Osteoblast (primary cell): ENCODE measurements around the gene MEGF9. TPM values are rescaled to one million over a fixed set of nuclear protein-coding genes. Genes with fewer than 3 reads are reported as not detected.

ENCODE experiments used
- DNase-seq: peaks from one replicate; pipeline ENCODE4 v3.0.0; 2011; ENCODE audit warnings: low spot score, mixed read lengths; ENCODE audit not compliant: insufficient read length; ENCODE audit errors: missing footprints
- H2AFZ ChIP-seq: 2 replicates; pipeline ENCODE4 v1.6.0; 2011; ENCODE audit warnings: mild to moderate bottlenecking, low read length
- H3K27ac ChIP-seq: 2 replicates; pipeline ENCODE4 v1.5.1; 2011; ENCODE audit warnings: mild to moderate bottlenecking, low read depth, low read length, moderate library complexity
- H3K27me3 ChIP-seq: 2 replicates; pipeline ENCODE4 v1.6.0; 2012; ENCODE audit warnings: mild to moderate bottlenecking, control low read depth, inconsistent platforms, low read length, moderate library complexity; ENCODE audit not compliant: insufficient read depth
- H3K36me3 ChIP-seq: 2 replicates; pipeline ENCODE4 v1.5.1; 2011; ENCODE audit warnings: mild to moderate bottlenecking, low read length, control low read depth, moderate library complexity; ENCODE audit not compliant: insufficient read depth
- H3K4me1 ChIP-seq: 2 replicates; pipeline ENCODE4 v1.5.1; 2011; ENCODE audit warnings: mild to moderate bottlenecking, low read length, control low read depth, moderate library complexity; ENCODE audit not compliant: insufficient read depth
- H3K4me2 ChIP-seq: 2 replicates; pipeline ENCODE4 v1.6.0; 2011; ENCODE audit warnings: mild to moderate bottlenecking, low read length; ENCODE audit not compliant: insufficient read depth
- H3K4me3 ChIP-seq: fragments of 200-600 bp; sonication (generic); 3 replicates; pipeline ENCODE4 v1.5.1; 2012; ENCODE audit warnings: mild to moderate bottlenecking, low read length, inconsistent platforms; ENCODE audit not compliant: insufficient read depth
- H3K79me2 ChIP-seq: 2 replicates; pipeline ENCODE4 v1.6.0; 2012; ENCODE audit warnings: mild to moderate bottlenecking, low read length, control low read depth, inconsistent platforms; ENCODE audit not compliant: insufficient read depth
- H3K9me3 ChIP-seq: 2 replicates; pipeline ENCODE4 v1.5.1; 2011; ENCODE audit warnings: low read depth, low read length, control low read depth
- H4K20me1 ChIP-seq: 2 replicates; pipeline ENCODE4 v1.6.0; 2012; ENCODE audit warnings: mild to moderate bottlenecking, low read length, control low read depth; ENCODE audit not compliant: insufficient read depth
- total RNA-seq: library from RNA; depleted of rRNA; stranded (reverse); fragments of >200 nt; gene quantifications from 2 replicates; pipeline ENCODE4 v1.2.3, GENCODE V29; 2012
- TF ChIP-seq, protein P1 (sequence below): IDR thresholded peaks from 2 replicates; pipeline ENCODE4 v1.5.1; 2011; ENCODE audit warnings: mild to moderate bottlenecking, low read depth, low read length, moderate library complexity; ENCODE audit errors: extremely low read depth

The MEGF9 gene
- total RNA-seq, 1 donor, result 10.9 TPM

- TF ChIP-seq, protein P1, sequence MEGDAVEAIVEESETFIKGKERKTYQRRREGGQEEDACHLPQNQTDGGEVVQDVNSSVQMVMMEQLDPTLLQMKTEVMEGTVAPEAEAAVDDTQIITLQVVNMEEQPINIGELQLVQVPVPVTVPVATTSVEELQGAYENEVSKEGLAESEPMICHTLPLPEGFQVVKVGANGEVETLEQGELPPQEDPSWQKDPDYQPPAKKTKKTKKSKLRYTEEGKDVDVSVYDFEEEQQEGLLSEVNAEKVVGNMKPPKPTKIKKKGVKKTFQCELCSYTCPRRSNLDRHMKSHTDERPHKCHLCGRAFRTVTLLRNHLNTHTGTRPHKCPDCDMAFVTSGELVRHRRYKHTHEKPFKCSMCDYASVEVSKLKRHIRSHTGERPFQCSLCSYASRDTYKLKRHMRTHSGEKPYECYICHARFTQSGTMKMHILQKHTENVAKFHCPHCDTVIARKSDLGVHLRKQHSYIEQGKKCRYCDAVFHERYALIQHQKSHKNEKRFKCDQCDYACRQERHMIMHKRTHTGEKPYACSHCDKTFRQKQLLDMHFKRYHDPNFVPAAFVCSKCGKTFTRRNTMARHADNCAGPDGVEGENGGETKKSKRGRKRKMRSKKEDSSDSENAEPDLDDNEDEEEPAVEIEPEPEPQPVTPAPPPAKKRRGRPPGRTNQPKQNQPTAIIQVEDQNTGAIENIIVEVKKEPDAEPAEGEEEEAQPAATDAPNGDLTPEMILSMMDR, result no peak
- peaks cover 7% of the 10 kb centered on the region for H3K4me1 ChIP-seq
- no peak overlapping the region for H3K27ac ChIP-seq
- no peak for DNase-seq
- no peaks in the 10 kb centered on the region for H4K20me1 ChIP-seq
- H3K79me2 ChIP-seq, result no peaks in the 10 kb centered on the region
- H3K9me3 ChIP-seq, result no peaks in the 10 kb centered on the region
- H3K4me3 ChIP-seq, result no peak overlapping the region
- H3K27me3 ChIP-seq, result no peaks in the 10 kb centered on the region
- no peaks in the 10 kb centered on the region for H3K36me3 ChIP-seq
- H3K4me2 ChIP-seq, result no peak overlapping the region
- H2AFZ ChIP-seq, result no peak overlapping the region
These were observed 85.9 kb downstream of the MEGF9 start for GRCh38 chr9:120628207-120628924.

DNA sequence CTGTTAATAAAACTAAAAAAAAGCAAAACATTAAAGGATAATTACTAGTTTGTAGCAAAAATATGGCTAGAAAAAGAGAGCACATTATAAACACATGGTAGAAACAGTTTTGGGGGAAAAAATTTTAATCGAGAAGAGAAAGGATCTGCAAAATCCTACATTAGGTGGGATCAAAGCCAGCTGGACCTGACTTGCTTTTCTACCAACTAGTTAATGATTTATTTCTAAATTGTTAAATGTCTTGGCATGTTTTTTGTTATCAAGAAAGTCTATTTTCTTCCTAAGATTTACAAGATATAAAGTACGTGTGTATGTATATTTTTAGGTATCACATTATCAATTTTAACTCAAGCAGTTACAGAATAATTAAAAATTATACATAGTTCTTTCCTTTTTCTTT lies 87.2 kb downstream of the MEGF9 start:
- Histone ChIP-seq H3K27me3 (no peaks in the 10 kb centered on the region), H3K79me2 (no peaks in the 10 kb centered on the region), H3K4me3 (no peak overlapping the region), H3K4me2 (no peak overlapping the region), H3K9me3 (no peaks in the 10 kb centered on the region), H3K4me1 (peaks cover 7% of the 10 kb centered on the region), H2AFZ (no peak overlapping the region), H3K27ac (no peak overlapping the region), H4K20me1 (no peaks in the 10 kb centered on the region), H3K36me3 (no peaks in the 10 kb centered on the region)
- TF ChIP-seq, protein P1, result no peak
- DNase-seq, result no peak

DNA sequence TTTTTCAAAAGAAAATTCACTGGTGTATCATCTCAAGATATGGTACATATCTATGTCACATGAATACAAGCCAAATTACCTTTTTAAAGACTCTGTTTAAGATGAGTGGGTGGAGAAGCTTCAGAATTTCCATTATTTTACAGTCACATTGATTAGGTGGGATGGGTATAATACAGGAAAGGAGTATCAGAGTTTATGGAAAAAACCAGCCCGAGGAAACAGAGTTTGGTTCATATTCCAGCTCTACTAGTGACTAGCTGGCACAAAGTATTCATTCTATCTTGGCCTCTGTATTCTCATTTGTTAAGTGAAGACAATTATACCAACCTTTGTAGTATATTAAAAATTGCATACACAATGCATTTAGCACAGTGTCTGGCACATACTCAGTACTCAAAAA lies 87.8 kb downstream of the MEGF9 start:
- Histone ChIP-seq H3K4me3 (no peak overlapping the region), H3K36me3 (no peaks in the 10 kb centered on the region), H3K27ac (no peak overlapping the region), H3K9me3 (no peaks in the 10 kb centered on the region), H3K79me2 (no peaks in the 10 kb centered on the region), H3K27me3 (no peaks in the 10 kb centered on the region), H3K4me1 (peaks cover 7% of the 10 kb centered on the region), H4K20me1 (no peaks in the 10 kb centered on the region), H3K4me2 (no peak overlapping the region), H2AFZ (no peak overlapping the region)
- DNase-seq, result no peak
- TF ChIP-seq, protein P1, result no peak

DNA sequence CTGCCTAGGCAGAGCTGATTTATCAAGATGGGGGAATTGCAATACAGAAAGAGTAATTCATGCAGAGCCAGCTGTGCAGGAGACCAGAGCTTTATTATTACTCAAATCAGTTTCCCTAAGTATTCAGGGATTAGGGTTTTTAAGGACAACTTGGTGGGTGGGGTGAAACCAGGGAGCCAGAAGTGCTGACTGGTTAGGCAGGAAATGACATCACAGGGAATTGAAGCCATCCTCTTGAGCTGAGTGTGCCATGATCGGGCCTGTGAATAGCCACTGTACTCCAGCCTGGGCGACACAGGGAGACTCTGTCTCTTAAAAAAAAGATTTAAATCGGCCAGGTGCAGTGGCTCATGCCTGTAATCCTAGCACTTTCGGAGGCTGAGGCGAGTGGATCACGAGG lies 89.0 kb downstream of the MEGF9 start:
- Histone ChIP-seq H3K4me1 (peaks cover 7% of the 10 kb centered on the region), H4K20me1 (no peaks in the 10 kb centered on the region), H2AFZ (no peak overlapping the region), H3K27ac (no peak overlapping the region), H3K4me3 (no peak overlapping the region), H3K9me3 (no peaks in the 10 kb centered on the region), H3K36me3 (no peaks in the 10 kb centered on the region), H3K4me2 (no peak overlapping the region), H3K79me2 (no peaks in the 10 kb centered on the region), H3K27me3 (no peaks in the 10 kb centered on the region)
- TF ChIP-seq, protein P1, result no peak
- no peak for DNase-seq
